Effector CD8-positive, alpha-beta T cell (primary cell): ENCODE data around the gene EXOC6B.
A peak's percentile ranks its signal among the peaks of the same experiment; 100 is the strongest.

Experiments used
- DNase-seq: peaks from one replicate; lab custom pipeline; 2025; lab: John Stamatoyannopoulos, UW

Gene EXOC6B

DNA sequence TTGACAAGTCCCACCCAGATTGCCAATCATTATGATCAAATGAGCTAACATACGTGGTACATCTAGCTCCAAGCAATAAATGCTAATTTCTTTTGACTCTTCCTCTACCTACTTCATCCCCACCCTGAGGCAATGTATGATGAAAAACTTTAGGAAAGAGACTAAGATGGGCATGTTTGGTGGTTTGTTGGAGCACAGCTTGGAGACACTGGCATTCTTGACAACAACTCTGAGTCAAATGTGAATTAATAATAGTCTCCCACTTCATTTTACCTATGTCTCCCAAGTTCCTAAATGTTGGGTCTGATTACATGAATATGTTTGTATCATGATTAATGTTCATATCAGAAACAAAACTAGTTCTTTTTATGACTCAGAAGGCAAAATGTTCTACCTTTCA, 36.6 kb downstream of the EXOC6B start:
- DNase-seq = no peak

GRCh38 chr2:72788756-72789155, 37.1 kb downstream of the EXOC6B start:
- DNase-seq = no peak

DNA sequence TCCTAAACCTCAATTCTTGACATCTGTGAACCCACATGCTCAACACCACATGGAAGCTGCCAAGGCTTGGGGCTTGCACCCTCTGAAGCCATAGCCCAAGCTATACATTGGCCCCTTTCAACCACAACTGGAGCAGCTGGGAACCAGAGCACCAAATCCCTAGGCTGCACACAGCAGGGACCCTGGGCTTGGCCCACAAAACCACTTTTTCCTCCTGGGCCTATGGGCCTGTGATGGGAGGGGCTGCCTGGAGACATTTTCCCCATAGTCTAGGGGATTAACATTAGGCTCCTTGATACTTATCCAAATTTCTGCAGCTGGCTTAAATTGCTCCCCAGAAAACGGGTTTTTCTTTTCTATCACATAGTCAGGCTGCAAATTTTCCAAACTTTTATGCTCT, 40.3 kb downstream of the EXOC6B start:
- DNase-seq = no peak

DNA sequence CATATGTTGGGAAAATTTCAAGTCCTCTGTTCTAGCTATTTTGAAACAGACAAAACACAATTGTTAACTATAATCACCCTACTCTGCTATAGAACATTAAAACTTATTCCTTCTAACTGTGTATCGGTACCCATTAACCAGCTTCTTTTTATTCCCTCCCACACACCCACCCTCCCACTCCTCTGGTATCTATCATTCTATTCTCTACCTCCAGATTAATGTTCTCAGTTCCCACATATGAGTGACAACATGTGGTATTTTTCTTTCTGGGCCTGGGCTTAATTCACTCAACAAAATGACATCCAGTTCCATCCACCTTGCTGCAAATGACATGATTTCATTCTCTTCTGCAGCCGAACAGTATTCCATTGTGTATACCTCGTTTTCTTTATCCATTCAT, 43.3 kb downstream of the EXOC6B start:
- no peak for DNase-seq

- DNase-seq = no peak
These were observed 44.4 kb downstream of the EXOC6B start for GRCh38 chr2:72781480-72781879.

DNA sequence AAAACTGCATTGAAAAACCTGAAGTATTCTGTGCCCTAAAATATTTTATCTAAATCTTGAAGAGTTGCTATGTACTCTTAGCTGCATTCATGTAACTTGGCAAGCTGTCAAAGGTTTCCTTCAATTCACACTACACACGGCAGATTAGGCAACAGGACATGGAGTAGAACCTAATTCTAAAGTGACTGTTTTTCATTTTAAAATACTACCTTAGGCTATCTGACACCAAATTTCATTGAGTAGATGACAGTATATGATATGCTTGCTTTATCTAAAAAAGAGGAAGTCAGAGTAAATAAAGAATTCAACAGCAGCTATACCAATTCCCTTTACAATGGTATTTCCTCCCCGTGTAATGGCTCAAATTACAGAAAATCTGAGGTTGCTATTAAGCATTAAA, 45.4 kb downstream of the EXOC6B start:
- no peak for DNase-seq

DNA sequence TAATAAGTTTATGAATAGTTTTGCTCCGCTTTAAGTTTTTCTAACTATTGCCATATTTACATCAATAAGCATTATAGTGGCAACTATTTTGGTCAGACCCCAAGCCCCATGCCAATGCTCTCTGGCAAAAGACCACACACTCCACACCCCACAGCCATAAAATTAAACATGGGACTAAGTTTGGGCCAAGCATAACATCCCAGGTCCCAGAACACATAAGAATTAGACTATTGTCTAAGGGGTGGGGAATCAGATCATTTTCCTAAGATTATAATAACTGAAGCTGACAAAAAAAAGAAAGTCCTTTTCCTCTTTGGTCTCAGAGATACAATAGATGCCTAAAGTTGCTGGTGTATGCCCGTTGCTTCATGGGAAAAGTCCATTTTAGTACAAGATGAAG, 46.3 kb downstream of the EXOC6B start:
- no peak for DNase-seq

GRCh38 chr2:72778410-72778809, 47.4 kb downstream of the EXOC6B start:
- DNase-seq = no peak

- peak; percentile 15 for DNase-seq
These were observed 54.9 kb downstream of the EXOC6B start for GRCh38 chr2:72770879-72771461.

- DNase-seq = no peak
These were observed 59.7 kb downstream of the EXOC6B start for GRCh38 chr2:72765997-72766609.

DNA sequence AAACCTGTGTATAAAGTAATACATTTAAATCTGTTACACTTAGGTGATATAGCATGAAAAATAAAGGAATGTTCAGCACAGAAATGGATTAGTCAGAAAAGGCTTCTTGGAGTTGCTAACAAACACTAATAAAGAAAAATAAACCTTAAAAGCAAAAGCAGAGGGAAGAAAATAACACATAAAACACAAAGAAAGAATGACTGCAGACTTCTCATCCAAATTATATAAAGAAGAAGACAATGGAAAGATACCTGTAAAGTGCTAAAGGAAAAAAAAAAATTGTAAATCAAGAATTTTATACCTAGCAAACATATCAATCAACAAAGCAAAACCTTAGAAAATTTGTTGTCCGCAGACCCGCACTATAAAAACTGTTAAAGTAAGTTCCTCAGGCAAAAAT, 63.6 kb downstream of the EXOC6B start:
- DNase-seq = no peak

- DNase-seq = no peak
These were observed 66.1 kb downstream of the EXOC6B start for GRCh38 chr2:72759755-72760154.

DNA sequence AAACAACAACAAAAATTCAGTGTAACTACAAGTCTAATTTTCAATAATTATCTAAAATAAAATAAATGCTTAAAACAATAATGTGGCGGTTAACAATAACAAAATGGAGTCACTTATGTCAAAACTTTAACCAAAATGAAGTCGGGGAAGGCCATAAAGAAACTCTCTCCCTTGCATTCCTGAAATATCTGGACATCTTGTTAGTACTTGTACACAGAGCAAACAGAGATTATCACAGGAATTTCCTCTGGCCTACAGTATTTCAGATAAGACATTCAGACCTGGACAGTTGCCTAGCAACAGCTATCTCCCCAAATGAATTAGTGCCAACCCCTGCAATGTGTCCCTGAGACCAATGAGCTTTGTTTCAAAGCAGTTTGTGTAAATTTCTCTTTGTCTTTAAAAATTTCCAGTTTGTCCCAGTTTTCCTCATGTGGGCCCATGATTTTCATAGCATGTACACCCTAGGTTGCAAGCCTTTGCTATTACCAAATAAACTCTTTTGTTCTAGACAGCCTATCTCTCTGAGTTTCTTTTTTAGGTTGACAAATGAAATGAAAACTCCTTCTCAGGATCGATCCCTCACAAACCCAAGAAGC, 68.6 kb downstream of the EXOC6B start:
- DNase-seq = no peak

DNA sequence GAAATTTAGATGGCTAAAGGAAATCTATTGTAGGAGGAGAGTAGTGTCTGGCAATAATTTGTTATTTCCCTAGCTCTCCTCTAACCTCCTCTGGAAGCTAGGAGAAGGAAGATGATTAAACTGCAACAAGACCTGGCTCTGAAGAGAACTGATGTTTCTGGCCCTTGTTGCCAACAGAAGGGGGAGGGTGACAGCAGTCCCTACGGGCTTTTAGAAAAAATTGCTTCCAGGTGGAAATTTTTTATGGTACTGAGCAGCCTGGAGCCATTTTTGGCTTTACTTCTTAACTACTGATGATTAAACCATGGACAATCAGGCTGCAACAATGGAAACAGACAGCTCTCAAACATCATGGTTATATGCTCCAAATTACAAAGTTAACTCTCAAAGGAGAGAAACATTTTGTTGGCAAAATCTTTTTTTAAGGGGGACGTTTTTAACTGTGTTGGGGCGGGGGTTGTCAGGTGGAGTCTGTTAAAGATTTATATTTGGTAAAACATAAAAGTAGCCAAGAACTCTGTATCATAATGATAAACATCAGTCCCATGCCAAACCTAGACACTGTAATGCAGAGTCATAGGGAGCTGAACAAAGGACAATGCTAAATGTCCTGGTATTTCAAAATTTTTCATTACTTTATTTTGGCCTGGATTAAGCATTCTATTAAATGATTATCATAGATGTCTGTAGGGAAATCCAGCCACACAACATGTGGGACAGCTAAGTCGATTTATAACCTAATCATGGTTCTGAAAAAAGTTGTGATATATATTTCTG, 70.0 kb downstream of the EXOC6B start:
- DNase-seq = no peak

DNA sequence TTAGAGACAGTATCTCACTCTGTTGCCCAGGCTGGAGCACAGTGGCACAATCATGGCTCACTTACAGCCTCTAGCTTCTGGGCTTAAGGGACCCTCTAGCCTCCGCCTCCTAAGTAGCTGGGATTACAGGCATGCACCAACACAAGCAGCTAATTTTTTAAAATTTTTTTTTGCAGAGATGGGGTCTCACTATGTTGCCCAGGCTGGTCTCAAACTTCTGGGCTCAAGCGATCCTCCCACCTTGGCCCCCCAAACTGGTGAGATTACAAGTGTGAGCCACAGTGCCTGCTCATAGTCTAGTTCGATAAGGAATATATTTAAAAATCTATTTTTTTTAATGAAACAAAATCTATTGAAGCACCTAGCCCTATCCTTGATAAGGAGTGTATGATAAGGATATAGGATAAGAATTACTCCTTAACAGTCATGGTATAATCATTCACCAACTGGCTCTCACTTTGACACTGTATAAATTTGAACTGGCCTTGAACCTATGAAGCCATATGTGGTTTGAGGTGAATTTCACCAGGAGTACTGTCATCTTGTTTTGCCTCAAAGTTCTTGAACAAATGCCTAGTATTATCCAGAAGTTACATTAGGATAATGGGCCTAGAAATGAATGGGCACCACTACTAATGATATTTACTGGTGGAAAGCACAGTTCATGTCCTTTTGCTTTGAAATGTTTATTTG, 71.1 kb downstream of the EXOC6B start:
- no peak for DNase-seq

DNA sequence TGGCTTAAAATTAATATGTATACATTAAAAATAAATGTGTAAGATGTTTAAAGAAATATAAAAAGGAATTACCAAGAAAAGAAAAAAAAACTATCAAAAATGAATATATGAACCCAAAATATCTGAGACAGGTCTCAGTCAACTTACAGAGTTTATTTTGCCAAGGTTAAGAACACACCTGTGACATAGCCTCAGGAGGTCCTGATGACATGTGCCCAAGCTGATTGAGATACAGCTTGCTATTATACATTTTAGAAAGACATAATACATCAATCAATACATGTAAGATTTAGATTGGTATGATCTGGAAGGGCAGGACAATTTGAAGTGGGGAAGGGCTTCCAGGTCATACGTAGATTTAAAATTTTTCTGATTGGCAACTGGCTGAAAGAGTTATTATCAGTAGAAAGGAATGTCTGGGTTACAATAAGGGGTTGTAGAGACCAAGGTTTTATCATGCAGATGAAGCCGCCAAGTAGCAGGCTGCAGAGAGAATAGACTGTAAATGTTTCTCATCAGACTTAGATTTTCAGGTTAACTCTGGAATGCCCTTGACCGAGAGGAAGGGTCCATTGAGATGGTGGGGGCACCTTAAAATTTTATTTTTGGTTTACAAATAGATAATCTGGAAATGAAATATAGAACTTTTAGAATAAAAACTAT, 74.7 kb downstream of the EXOC6B start:
- no peak for DNase-seq

DNA sequence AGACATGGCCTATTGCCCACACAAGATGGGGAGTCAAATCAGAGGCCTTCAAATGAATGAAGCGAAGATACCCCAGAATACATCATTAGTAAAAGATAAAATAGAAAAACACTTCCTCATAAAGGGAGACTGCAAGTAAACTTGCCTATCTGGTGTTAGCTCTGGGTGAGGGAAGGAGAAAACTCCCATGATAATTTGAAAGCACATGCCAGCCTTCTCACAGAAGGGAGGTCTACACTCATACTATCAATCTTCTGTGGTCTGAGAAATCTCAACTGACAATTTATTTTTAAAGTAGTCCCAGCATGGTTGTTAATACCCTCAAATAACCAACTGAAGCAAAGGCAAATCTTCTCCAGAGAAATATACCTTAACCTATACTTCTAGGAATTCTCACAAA, 75.4 kb downstream of the EXOC6B start:
- DNase-seq = no peak

- DNase-seq = no peak
These were observed 78.5 kb downstream of the EXOC6B start for GRCh38 chr2:72747344-72747743.

GRCh38 chr2:72745679-72746368, 80.0 kb downstream of the EXOC6B start:
- no peak for DNase-seq

- DNase-seq = no peak
These were observed 81.8 kb downstream of the EXOC6B start for GRCh38 chr2:72744049-72744448.

- no peak for DNase-seq
These were observed 82.4 kb downstream of the EXOC6B start for GRCh38 chr2:72743481-72743880.
